H1 (cell line): ENCODE data around the gene TPPP2. TPM values are rescaled to one million over a fixed set of nuclear protein-coding genes. Genes with fewer than 3 reads are reported as not detected.

Source experiments
- CTCF ChIA-PET: fragments of 300-600 bp; sonication (Branson Sonifier 250); formaldehyde crosslinking; loops from one replicate; lab custom pipeline; 2021; ENCODE audit not compliant: partially characterized antibody; lab: Charles Lee
- POLR2A ChIA-PET: fragments of 300-600 bp; sonication (Branson Sonifier 250); formaldehyde crosslinking; loops from one replicate; lab custom pipeline; 2021; ENCODE audit warnings: inconsistent platforms; ENCODE audit not compliant: partially characterized antibody; lab: Charles Lee
- DNase-seq, 2 experiments: peaks; one replicate each; pipeline versions ENCODE4 v3.0.0 to v3.0.0-alpha.2; 2010 to 2022; ENCODE audit warnings: low spot score in 2 of 2, low read depth in 1 of 2, mixed read lengths in 1 of 2
- FAIRE-seq: peaks from 2 replicates; lab custom pipeline; 2011; peaks lifted over from hg19 to GRCh38; lab: Jason Lieb, UNC
- H2AFZ ChIP-seq: 2 replicates; pipeline ENCODE4 v1.8.1; 2012; ENCODE audit warnings: low read length, inconsistent platforms
- H2AK5ac ChIP-seq: 2 replicates; pipeline ENCODE4 v1.6.1; 2013; ENCODE audit warnings: low read depth, low read length
- H2BK120ac ChIP-seq: replicated peaks from 2 replicates; pipeline ENCODE3; 2013; ENCODE audit warnings: low read depth, low read length, inconsistent platforms
- H2BK12ac ChIP-seq: 2 replicates; pipeline ENCODE4 v1.6.1; 2013; ENCODE audit warnings: low read depth, low read length
- H2BK15ac ChIP-seq: 2 replicates; pipeline ENCODE4 v1.6.1; 2013; ENCODE audit warnings: low read length
- H2BK20ac ChIP-seq: 2 replicates; pipeline ENCODE4 v1.6.1; 2013; ENCODE audit warnings: low read length
- H2BK5ac ChIP-seq: 2 replicates; pipeline ENCODE4 v1.6.1; 2013; ENCODE audit warnings: low read depth, low read length
- H3K14ac ChIP-seq: 2 replicates; pipeline ENCODE4 v1.6.1; 2013; ENCODE audit warnings: inconsistent platforms; ENCODE audit not compliant: insufficient read length
- H3K18ac ChIP-seq: 2 replicates; pipeline ENCODE4 v1.6.1; 2013; ENCODE audit warnings: low read length; ENCODE audit errors: extremely low read depth
- H3K23ac ChIP-seq: 2 replicates; pipeline ENCODE4 v1.6.1; 2013; ENCODE audit warnings: inconsistent platforms; ENCODE audit not compliant: insufficient read length
- H3K23me2 ChIP-seq: 2 replicates; pipeline ENCODE4 v1.6.1; 2013; ENCODE audit warnings: low read depth, low read length
- H3K27ac ChIP-seq: 2 replicates; pipeline ENCODE4 v1.6.1; 2011; ENCODE audit warnings: low read depth, low read length, inconsistent platforms
- H3K27me3 ChIP-seq, 4 experiments: replicated peaks in 1 of 4; 1 replicate in 1 of 4; 2 replicates in 3 of 4; pipeline versions ENCODE4 v1.6.1 to v1.8.1; 2011 to 2013; ENCODE audit warnings: low read length in 3 of 4, mild to moderate bottlenecking in 3 of 4, inconsistent platforms in 2 of 4, mixed read lengths in 2 of 4, moderate library complexity in 1 of 4; ENCODE audit not compliant: control insufficient read depth in 3 of 4, insufficient read depth in 3 of 4; ENCODE audit errors: extremely low read depth in 1 of 4
- H3K36me3 ChIP-seq, 4 experiments: 2 replicates each; pipeline versions ENCODE4 v1.6.1 to v1.8.1; 2011 to 2013; ENCODE audit warnings: mild to moderate bottlenecking in 4 of 4, low read length in 3 of 4, moderate library complexity in 2 of 4, control low read depth in 1 of 4, inconsistent platforms in 1 of 4; ENCODE audit not compliant: insufficient read depth in 4 of 4, control insufficient read depth in 2 of 4
- H3K4ac ChIP-seq: replicated peaks from 2 replicates; pipeline ENCODE3; 2013; ENCODE audit warnings: low read length, low read depth, mixed read lengths, inconsistent platforms; ENCODE audit not compliant: insufficient read length
- H3K4me1 ChIP-seq, 4 experiments: replicated peaks in 1 of 4; 1 replicate in 1 of 4; 2 replicates in 3 of 4; pipeline versions ENCODE4 v1.6.1 to v1.8.1; 2011 to 2013; ENCODE audit warnings: low read length in 3 of 4, inconsistent platforms in 2 of 4, mixed read lengths in 1 of 4; ENCODE audit not compliant: insufficient read depth in 4 of 4, control insufficient read depth in 3 of 4
- H3K4me2 ChIP-seq, 2 experiments: 2 replicates each; pipeline versions ENCODE4 v1.6.1 to v1.8.1; 2011 to 2013; ENCODE audit warnings: low read depth in 2 of 2, low read length in 2 of 2, control low read depth in 1 of 2, inconsistent platforms in 1 of 2, mild to moderate bottlenecking in 1 of 2; ENCODE audit not compliant: insufficient read depth in 1 of 2
- H3K4me3 ChIP-seq, 4 experiments: fragments of 200-600, 300-600 bp in 1 of 4; sonication (generic), shearing (Covaris generic), sonication (Bioruptor Twin) in 1 of 4; 2 replicates each; pipeline versions ENCODE4 v1.5.1 to v1.8.1; 2011 to 2016; ENCODE audit warnings: low read length in 4 of 4, low read depth in 3 of 4, control low read depth in 2 of 4, inconsistent platforms in 2 of 4, mild to moderate bottlenecking in 2 of 4, mixed read lengths in 1 of 4, moderate library complexity in 1 of 4; ENCODE audit not compliant: insufficient read depth in 2 of 4; ENCODE audit errors: extremely low read depth in 1 of 4
- H3K56ac ChIP-seq: replicated peaks from 2 replicates; pipeline ENCODE3; 2013; ENCODE audit warnings: low read depth, mild to moderate bottlenecking, mixed read lengths, low read length, inconsistent platforms; ENCODE audit not compliant: insufficient read length
- H3K79me1 ChIP-seq: 2 replicates; pipeline ENCODE4 v1.6.1; 2013; ENCODE audit warnings: low read depth, low read length, control low read depth
- H3K79me2 ChIP-seq, 2 experiments: 2 replicates each; pipeline versions ENCODE4 v1.6.1 to v1.8.1; 2012 to 2013; ENCODE audit warnings: low read length in 2 of 2, mild to moderate bottlenecking in 2 of 2, inconsistent platforms in 1 of 2; ENCODE audit not compliant: insufficient read depth in 2 of 2, control insufficient read depth in 1 of 2
- H3K9ac ChIP-seq, 4 experiments: replicated peaks in 1 of 4; 1 replicate in 1 of 4; 2 replicates in 3 of 4; pipeline versions ENCODE4 v1.6.1 to v1.8.1; 2011 to 2013; ENCODE audit warnings: low read depth in 3 of 4, low read length in 3 of 4, control low read depth in 2 of 4, mild to moderate bottlenecking in 2 of 4, moderate library complexity in 2 of 4, inconsistent platforms in 1 of 4; ENCODE audit errors: extremely low read depth in 1 of 4
- H3K9me3 ChIP-seq, 2 experiments: 2 replicates each; pipeline versions ENCODE4 v1.6.1 to v1.8.1; 2012 to 2013; ENCODE audit warnings: mild to moderate bottlenecking in 2 of 2, moderate library complexity in 2 of 2, control low read depth in 1 of 2, inconsistent platforms in 1 of 2, low read depth in 1 of 2, low read length in 1 of 2, mixed read lengths in 1 of 2; ENCODE audit not compliant: insufficient read depth in 2 of 2
- H4K20me1 ChIP-seq, 2 experiments: replicated peaks in 1 of 2; 2 replicates each; pipeline versions ENCODE3 to v1.8.1; 2011 to 2013; ENCODE audit warnings: inconsistent platforms in 2 of 2, low read length in 2 of 2, mild to moderate bottlenecking in 1 of 2; ENCODE audit not compliant: insufficient read depth in 2 of 2, control insufficient read depth in 1 of 2
- H4K5ac ChIP-seq: 2 replicates; pipeline ENCODE4 v1.6.1; 2013; ENCODE audit warnings: low read length, low read depth, mixed read lengths, inconsistent platforms; ENCODE audit not compliant: insufficient read length
- H4K8ac ChIP-seq: 2 replicates; pipeline ENCODE4 v1.8.0; 2013; ENCODE audit warnings: mild to moderate bottlenecking, moderate library complexity, low read length, inconsistent platforms; ENCODE audit not compliant: insufficient read depth; ENCODE audit errors: extremely low read depth
- H4K91ac ChIP-seq: replicated peaks from 2 replicates; pipeline ENCODE3; 2013; ENCODE audit warnings: low read length, mixed read lengths, inconsistent platforms; ENCODE audit not compliant: insufficient read length
- HDAC6 ChIP-seq: IDR thresholded peaks from one replicate; pipeline ENCODE4 v1.7.1; 2012; ENCODE audit warnings: low read depth, mild to moderate bottlenecking, inconsistent platforms, low read length, moderate library complexity
- POLR2AphosphoS5 ChIP-seq: IDR thresholded peaks from 2 replicates; pipeline ENCODE4 v1.6.1; 2011; ENCODE audit warnings: low read depth, low read length
- WGBS, 2 experiments: shearing (Covaris generic) in 1 of 2; methylation state at CpG; one replicate each; pipeline versions ENCODE4 v1.1.6 to v1.1.7; 2013 to 2015; ENCODE audit warnings: low lambda C conversion rate in 2 of 2, mixed read lengths in 2 of 2, inconsistent platforms in 1 of 2, low coverage in 1 of 2, missing lambda C conversion rate in 1 of 2; ENCODE audit not compliant: insufficient replicate concordance in 2 of 2, insufficient coverage in 1 of 2, insufficient read length in 1 of 2; ENCODE audit errors: extremely low coverage in 1 of 2, missing lambda C conversion rate in 1 of 2; 5-methylcytosine and 5-hydroxymethylcytosine counted together
- polyA plus RNA-seq, 7 experiments: library from polyadenylated mRNA; depleted of rRNA in 3 of 7; stranded (reverse) in 5 of 7; unstranded in 2 of 7; fragments of >200 nt in 5 of 7; fragments of 200-250 nt in 2 of 7; gene quantifications; 1 replicate in 5 of 7; 2 replicates in 1 of 7; 4 replicates in 1 of 7; pipeline versions ENCODE4 v1.2.1 to v1.2.3, GENCODE V29; 2011 to 2013; ENCODE audit warnings: missing spikeins in 2 of 7, mixed read lengths in 2 of 7
- total RNA-seq: library from RNA; stranded (reverse); fragmentation: NEBNext Ultra II Directional; extraction: Animal tissue kit (Norgen Biotek cat#: 25700); gene quantifications from 2 replicates; pipeline ENCODE4 v1.2.1, GENCODE V29; 2021

TPPP2 gene
- total and polyA plus RNA-seq, 2 of the 8 experiments (the other 6 are each of a cell fraction or from before 2014, with no cell fraction given), result not detected

DNA sequence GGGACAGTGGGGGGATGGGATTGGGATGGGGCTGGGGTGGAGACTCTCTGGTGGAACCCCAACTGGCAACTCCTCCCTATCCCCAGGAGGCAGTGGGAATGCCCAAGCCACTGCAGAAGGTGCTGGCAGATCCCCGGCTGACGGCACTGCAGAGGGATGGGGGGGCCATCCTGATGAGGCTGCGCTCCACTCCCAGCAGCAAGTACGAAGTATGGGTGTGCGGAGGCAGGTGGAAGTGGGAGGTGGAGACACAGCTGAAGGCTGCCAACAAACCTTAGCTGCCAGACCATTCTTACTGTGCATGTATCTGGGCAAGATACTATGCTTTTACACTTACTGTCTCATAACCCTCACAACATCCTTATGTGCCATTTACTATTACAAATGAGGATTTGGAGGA, 48.3 kb downstream of the TPPP2 start:
- H3K14ac ChIP-seq, result no peak overlapping the region
- POLR2A ChIA-PET, result interaction anchor here (1.3 to 12.4 kb wide), 3 partner anchors 7 to 31 kb away, joined by 3 to 245 read pairs (median 11); no protein-coding TSS in a partner anchor
- no peak overlapping the region for H2AK5ac ChIP-seq
- H2AFZ ChIP-seq, result no peak overlapping the region
- no peak overlapping the region for H4K5ac ChIP-seq
- DNase-seq, result no peak
- no peak overlapping the region for H3K27ac ChIP-seq
- H2BK120ac ChIP-seq, result no peak overlapping the region
- no peak overlapping the region for H3K18ac ChIP-seq
- H3K9me3 ChIP-seq, result no peaks in the 10 kb centered on the region
- peaks cover 47 to 90% (median 72%) of the 10 kb centered on the region in 4 experiments for H3K36me3 ChIP-seq
- WGBS, 2 experiments, result 93% methylated on average over 5 of the region's 5 CpGs; no CpG with 5 or more reads in 1 of the 2 experiments
- CTCF ChIA-PET, result interaction anchor here (1.0 to 8.6 kb wide), 5 partner anchors 11 to 38 kb away, joined by 6 to 72 read pairs (median 25); no protein-coding TSS in a partner anchor
- H3K4me1 ChIP-seq, result no peaks in the 10 kb centered on the region
- H3K56ac ChIP-seq, result no peak overlapping the region
- H3K27me3 ChIP-seq, result no peaks in the 10 kb centered on the region
- peaks cover 2% of the 10 kb centered on the region for H3K79me1 ChIP-seq
- TF ChIP-seq HDAC6, result no peak
- TF ChIP-seq POLR2AphosphoS5, result peak; percentile 37; the same call in 1 of the 2 replicates
- TF ChIP-seq, all 59 proteins: peak for 1
- Histone ChIP-seq H4K8ac (no peak overlapping the region), H3K23ac (no peak overlapping the region), H3K4me3 (no peak overlapping the region), H3K9ac (no peak overlapping the region), H2BK20ac (no peak overlapping the region), H4K20me1 (peaks cover 2 to 9% of the 10 kb centered on the region in 2 experiments), H2BK12ac (no peak overlapping the region), H3K23me2 (peaks cover under 1% of the 10 kb centered on the region; the same call in 1 of the 2 replicates), H4K91ac (no peak overlapping the region), H2BK5ac (no peak overlapping the region), H2BK15ac (no peak overlapping the region), H3K4ac (no peak overlapping the region), H3K79me2 (no peaks in the 10 kb centered on the region), H3K4me2 (no peak overlapping the region)
- FAIRE-seq, result no peak
